Cardiac muscle cell (in vitro differentiated cells and primary cell): ENCODE results near the gene FBXW2. TPM values are rescaled to one million over a fixed set of nuclear protein-coding genes. Genes with fewer than 3 reads are reported as not detected.
"Not testable (repeated sequence)": the region's sequence is repeated elsewhere in the genome, so short reads cannot be mapped to it uniquely, and the experiment has no call there.

Source experiments
- DNase-seq, 2 donors: peaks; one replicate each; pipeline versions ENCODE4 v3.0.0 to v3.0.0-alpha.2; 2010 to 2017; ENCODE audit warnings: low read depth in 1 of 2, low spot score in 1 of 2
- H3K27ac ChIP-seq: fragments of 200-600 bp; sonication (generic); 2 replicates; pipeline ENCODE4 v1.5.1; 2016
- H3K27me3 ChIP-seq: fragments of 200-600 bp; sonication (generic); 2 replicates; pipeline ENCODE4 v1.6.0; 2016; ENCODE audit warnings: control low read depth
- H3K36me3 ChIP-seq: fragments of 200-600 bp; sonication (generic); 2 replicates; pipeline ENCODE4 v1.5.1; 2016; ENCODE audit warnings: control low read depth
- H3K4me1 ChIP-seq: fragments of 200-600 bp; sonication (generic); 2 replicates; pipeline ENCODE4 v1.8.1; 2017; ENCODE audit warnings: low read depth, mild to moderate bottlenecking, mixed run types
- H3K4me3 ChIP-seq: fragments of 200-600 bp; sonication (generic); 2 replicates; pipeline ENCODE4 v1.5.1; 2016; ENCODE audit warnings: mild to moderate bottlenecking
- H3K9me3 ChIP-seq: fragments of 200-600 bp; sonication (generic); 2 replicates; pipeline ENCODE4 v1.5.1; 2017; ENCODE audit warnings: low read depth, mild to moderate bottlenecking, control low read depth
- CTCF ChIP-seq: IDR thresholded peaks from 2 replicates; pipeline ENCODE4 v1.5.1; 2012; ENCODE audit warnings: low read depth, mild to moderate bottlenecking, low read length
- polyA plus RNA-seq: library from polyadenylated mRNA; unstranded; fragments of >200 nt; fragmentation: Nextera tagmentation; extraction: Ambion mirVana; gene quantifications from 2 replicates; pipeline ENCODE4 v1.2.1, GENCODE V29; 2016
- total RNA-seq: library from RNA; depleted of rRNA; stranded (reverse); fragments of >200 nt; gene quantifications from 2 replicates; pipeline ENCODE4 v1.2.3, GENCODE V29; 2016

FBXW2 gene
- total and polyA plus RNA-seq, 2 experiments from 2014 or later: 36.5 to 45.5 TPM

- Histone ChIP-seq H3K4me3 (no peak overlapping the region), H3K36me3 (peaks cover 29% of the 10 kb centered on the region), H3K27ac (no peak overlapping the region), H3K9me3 (no peaks in the 10 kb centered on the region), H3K27me3 (no peaks in the 10 kb centered on the region), H3K4me1 (no peaks in the 10 kb centered on the region)
- no peak for TF ChIP-seq CTCF
- DNase-seq: no peak
Measured at GRCh38 chr9:120815075-120815474, 21.9 kb upstream of the FBXW2 start.

DNA sequence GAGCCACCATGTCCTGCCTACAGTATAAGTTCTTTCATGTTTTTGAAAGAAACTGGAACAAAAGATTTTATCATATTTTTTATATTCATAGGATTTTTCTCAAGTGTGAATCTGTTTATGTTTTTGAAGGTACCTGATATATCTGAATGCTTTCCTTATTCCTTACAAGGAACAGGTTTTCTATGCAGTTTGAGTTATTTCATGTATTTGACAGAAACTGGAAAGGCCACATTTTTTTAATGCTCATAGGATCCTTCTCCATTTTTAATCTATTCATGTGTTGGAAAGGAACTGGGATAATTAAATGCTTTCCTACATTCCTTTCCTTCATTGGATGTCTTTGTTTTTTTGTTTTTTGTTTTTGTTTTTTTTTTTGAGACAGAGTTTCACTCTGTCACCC is 15.7 kb upstream of the FBXW2 start:
- no peak for TF ChIP-seq CTCF
- H3K27ac ChIP-seq: no peak overlapping the region
- no peaks in the 10 kb centered on the region for H3K36me3 ChIP-seq
- no peaks in the 10 kb centered on the region for H3K4me1 ChIP-seq
- DNase-seq: no peak
- no peaks in the 10 kb centered on the region for H3K27me3 ChIP-seq
- H3K4me3 ChIP-seq: no peak overlapping the region
- no peaks in the 10 kb centered on the region for H3K9me3 ChIP-seq

- Histone ChIP-seq H3K9me3 (no peaks in the 10 kb centered on the region), H3K36me3 (no peaks in the 10 kb centered on the region), H3K27ac (no peak overlapping the region), H3K4me3 (no peak overlapping the region), H3K4me1 (no peaks in the 10 kb centered on the region), H3K27me3 (no peaks in the 10 kb centered on the region)
- DNase-seq: no peak
- no peak for TF ChIP-seq CTCF
Measured at GRCh38 chr9:120807607-120808379, 14.6 kb upstream of the FBXW2 start.

- not testable (repeated sequence) for H3K27me3 ChIP-seq, H3K36me3 ChIP-seq, DNase-seq, H3K27ac ChIP-seq, H3K9me3 ChIP-seq, H3K4me1 ChIP-seq, H3K4me3 ChIP-seq
Measured at GRCh38 chr9:120804784-120805363, 11.7 kb upstream of the FBXW2 start.

DNA sequence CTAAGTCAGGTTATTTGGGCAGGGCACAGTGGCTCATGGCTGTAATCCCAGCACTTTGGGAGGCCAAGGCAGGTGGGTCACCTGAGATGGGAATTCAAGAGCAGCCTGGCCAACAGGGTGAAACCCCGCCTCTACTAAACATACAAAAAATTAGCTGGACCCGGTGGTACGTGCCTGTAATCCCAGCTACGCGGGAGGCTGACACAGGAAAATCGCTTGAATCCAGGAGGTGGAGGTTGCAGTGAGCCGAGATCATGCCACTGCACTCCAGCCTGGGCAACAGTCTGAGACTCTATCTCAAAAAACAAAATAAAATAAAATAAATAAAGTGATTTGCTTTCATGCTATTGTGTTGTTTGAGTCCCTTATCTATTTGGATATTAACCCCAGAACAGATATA is 8.2 kb upstream of the FBXW2 start:
- no peak overlapping the region for H3K27ac ChIP-seq
- H3K27me3 ChIP-seq: no peaks in the 10 kb centered on the region
- no peaks in the 10 kb centered on the region for H3K4me1 ChIP-seq
- no peak for TF ChIP-seq CTCF
- H3K4me3 ChIP-seq: no peak overlapping the region
- DNase-seq: no peak
- H3K36me3 ChIP-seq: no peaks in the 10 kb centered on the region
- no peaks in the 10 kb centered on the region for H3K9me3 ChIP-seq

- H3K27me3 ChIP-seq: no peaks in the 10 kb centered on the region
- H3K27ac ChIP-seq: no peak overlapping the region
- H3K4me1 ChIP-seq: peaks cover 11% of the 10 kb centered on the region
- no peaks in the 10 kb centered on the region for H3K9me3 ChIP-seq
- peak in 1 of 2 donors; percentile 18 for DNase-seq
- H3K4me3 ChIP-seq: no peak overlapping the region
- TF ChIP-seq CTCF: no peak
- H3K36me3 ChIP-seq: peaks cover 14% of the 10 kb centered on the region
Measured at GRCh38 chr9:120791161-120791560, 2.1 kb downstream of the FBXW2 start.
